Spleen (tissue), 11 donors: ENCODE data around the gene THBS2. TPM values are rescaled to one million over a fixed set of nuclear protein-coding genes. Genes with fewer than 3 reads are reported as not detected.

Experiments
- DNase-seq: peaks from one replicate; pipeline ENCODE4 v3.0.0-alpha.2; 2020
- H3K27ac ChIP-seq, 8 donors: fragments of 200-600 bp; sonication (generic) in 7 of 8; 1 replicate in 4 of 8; 2 replicates in 4 of 8; pipeline versions ENCODE4 v1.5.0 to v1.8.0; 2016 to 2021; ENCODE audit warnings: inconsistent platforms in 4 of 8, mild to moderate bottlenecking in 4 of 8, moderate library complexity in 1 of 8
- H3K27me3 ChIP-seq, 7 donors: fragments of 200-600 bp; sonication (generic) in 6 of 7; replicated peaks in 1 of 7; 1 replicate in 4 of 7; 2 replicates in 3 of 7; pipeline versions ENCODE4 v1.5.0 to v1.8.0; 2016 to 2021; ENCODE audit warnings: inconsistent platforms in 3 of 7, mild to moderate bottlenecking in 1 of 7
- H3K36me3 ChIP-seq, 6 donors: fragments of 200-600 bp; sonication (generic) in 5 of 6; 1 replicate in 4 of 6; 2 replicates in 2 of 6; pipeline versions ENCODE4 v1.5.0 to v1.8.0; 2016 to 2021; ENCODE audit warnings: inconsistent platforms in 2 of 6
- H3K4me1 ChIP-seq, 6 donors: fragments of 200-600 bp; sonication (generic) in 5 of 6; 1 replicate in 3 of 6; 2 replicates in 3 of 6; pipeline versions ENCODE4 v1.5.0 to v1.8.0; 2016 to 2021; ENCODE audit warnings: inconsistent platforms in 3 of 6
- H3K4me3 ChIP-seq, 8 donors: fragments of 200-600 bp; sonication (generic) in 7 of 8; 1 replicate in 4 of 8; 2 replicates in 4 of 8; pipeline versions ENCODE4 v1.5.0 to v1.8.0; 2016 to 2021; ENCODE audit warnings: inconsistent platforms in 4 of 8, mild to moderate bottlenecking in 4 of 8, moderate library complexity in 2 of 8
- H3K9me3 ChIP-seq, 8 donors: fragments of 200-600 bp; sonication (generic) in 7 of 8; 1 replicate in 4 of 8; 2 replicates in 4 of 8; pipeline versions ENCODE4 v1.5.0 to v1.8.0; 2016 to 2021; ENCODE audit warnings: inconsistent platforms in 4 of 8
- POLR2A ChIP-seq, 3 donors: fragments of 450-650 bp; IDR thresholded peaks; one replicate each; pipeline ENCODE4 v1.5.1; 2017; ENCODE audit warnings: antibody characterized with exemption in 3 of 3, mild to moderate bottlenecking in 1 of 3
- POLR2AphosphoS5 ChIP-seq, 3 donors: sonication (generic); formaldehyde crosslinking; IDR thresholded peaks; one replicate each; pipeline ENCODE4 v1.5.1; 2017; ENCODE audit warnings: antibody characterized with exemption in 3 of 3
- WGBS, 5 donors: extraction: QIAGEN DNeasy Blood & Tissue Kit in 3 of 5; methylation state at CpG; one replicate each; pipeline versions ENCODE4 v1.1.5 to v1.1.7; 2013 to 2018; 5-methylcytosine and 5-hydroxymethylcytosine counted together
- intact Hi-C: fragments of 100-400 bp; cut with DNase I; formaldehyde crosslinking; loops from one replicate; pipeline ENCODE4 v1.15.0; 2023; ENCODE audit warnings: low total_unique reads
- polyA plus RNA-seq, 3 donors: library from polyadenylated mRNA; stranded (reverse); fragments of 200-250 nt; gene quantifications; one replicate each; pipeline ENCODE4 v1.2.1, GENCODE V29; 2013
- total RNA-seq, 7 donors: library from RNA; depleted of rRNA in 3 of 7; stranded (reverse); fragments of >200 nt in 3 of 7; fragmentation: NEBNext Ultra II Directional in 4 of 7; extraction: Animal tissue kit (Norgen Biotek cat#: 25700) in 4 of 7; gene quantifications; one replicate each; pipeline versions ENCODE4 v1.1.0 to v1.2.1, GENCODE V29; 2016 to 2021
- TF ChIP-seq, protein P1 (sequence below), 11 experiments: fragments of 200-600 bp in 7 of 11; fragments of 450-650 bp in 4 of 11; sonication (generic) in 4 of 11; IDR thresholded peaks in 8 of 11; conservative IDR thresholded peaks in 3 of 11; 1 replicate in 7 of 11; 2 replicates in 4 of 11; pipeline versions ENCODE4 v1.4.0 to v1.8.0; 2016 to 2021; ENCODE audit warnings: antibody characterized with exemption in 11 of 11, inconsistent platforms in 4 of 11, mild to moderate bottlenecking in 1 of 11
- donor health status: healthy with polysubstance abuse.
- donor health status: DM: no; HTN: no; CAD: no; lungs with moderate emphysema.
- donor health status: DM: no; HTN: no; CAD: no.
- donor health status: Bipolar disorder and iron deficiency.
- donor health status: healthy.
- donor health status: DM: no; HTN: no; CAD: no.
- donor health status: DM: yes; HTN: yes; CAD: no.

THBS2 gene
- total and polyA plus RNA-seq, 10 donors, result 1.2 to 24.9 (median 5.7) TPM

DNA sequence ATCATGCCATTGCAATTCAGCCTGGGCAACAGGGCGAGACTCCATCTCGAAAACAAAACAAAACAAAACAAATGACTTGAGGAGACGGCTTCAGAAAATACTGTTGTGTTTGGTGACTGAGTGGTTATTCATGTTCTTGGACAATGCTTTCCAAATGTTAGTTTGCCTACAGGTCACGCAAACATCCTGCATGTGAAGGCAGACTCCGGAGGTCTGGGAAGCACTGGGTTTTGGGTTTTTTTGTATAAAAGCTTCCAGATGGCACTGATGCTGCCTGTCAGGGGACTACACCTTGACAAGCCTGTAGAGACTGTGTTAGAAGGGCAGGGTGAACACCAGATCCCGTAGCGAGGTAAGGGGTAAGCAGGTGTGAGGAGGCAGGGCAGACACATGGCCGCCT lies 81.7 kb downstream of the THBS2 start:
- DNase-seq, result no peak
- TF ChIP-seq, protein P1, sequence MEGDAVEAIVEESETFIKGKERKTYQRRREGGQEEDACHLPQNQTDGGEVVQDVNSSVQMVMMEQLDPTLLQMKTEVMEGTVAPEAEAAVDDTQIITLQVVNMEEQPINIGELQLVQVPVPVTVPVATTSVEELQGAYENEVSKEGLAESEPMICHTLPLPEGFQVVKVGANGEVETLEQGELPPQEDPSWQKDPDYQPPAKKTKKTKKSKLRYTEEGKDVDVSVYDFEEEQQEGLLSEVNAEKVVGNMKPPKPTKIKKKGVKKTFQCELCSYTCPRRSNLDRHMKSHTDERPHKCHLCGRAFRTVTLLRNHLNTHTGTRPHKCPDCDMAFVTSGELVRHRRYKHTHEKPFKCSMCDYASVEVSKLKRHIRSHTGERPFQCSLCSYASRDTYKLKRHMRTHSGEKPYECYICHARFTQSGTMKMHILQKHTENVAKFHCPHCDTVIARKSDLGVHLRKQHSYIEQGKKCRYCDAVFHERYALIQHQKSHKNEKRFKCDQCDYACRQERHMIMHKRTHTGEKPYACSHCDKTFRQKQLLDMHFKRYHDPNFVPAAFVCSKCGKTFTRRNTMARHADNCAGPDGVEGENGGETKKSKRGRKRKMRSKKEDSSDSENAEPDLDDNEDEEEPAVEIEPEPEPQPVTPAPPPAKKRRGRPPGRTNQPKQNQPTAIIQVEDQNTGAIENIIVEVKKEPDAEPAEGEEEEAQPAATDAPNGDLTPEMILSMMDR (IDR thresholded peaks at IDR 0.05 in 8 of 11, conservative IDR thresholded peaks at IDR 0.05 in 3 of 11), result no peak
- TF ChIP-seq POLR2AphosphoS5 (IDR thresholded peaks at IDR 0.05) (no peak), POLR2A (IDR thresholded peaks at IDR 0.05) (no peak)
- H3K4me3 ChIP-seq, result no peak overlapping the region
- intact Hi-C loops, result no loop called here
- WGBS, 5 donors, result 87 to 93% (median 89%) methylated on average over 8 of the region's 8 CpGs
- H3K4me1 ChIP-seq, result peaks cover 0 to 5% (median 0%) of the 10 kb centered on the region in 6 donors
- peaks cover 0 to 5% (median 0%) of the 10 kb centered on the region in 7 donors for H3K27me3 ChIP-seq
- no peaks in the 10 kb centered on the region for H3K9me3 ChIP-seq
- H3K36me3 ChIP-seq, result no peaks in the 10 kb centered on the region
- H3K27ac ChIP-seq, result peak overlapping the region in 4 of 8 donors; percentile 4 to 53 (median 36)

DNA sequence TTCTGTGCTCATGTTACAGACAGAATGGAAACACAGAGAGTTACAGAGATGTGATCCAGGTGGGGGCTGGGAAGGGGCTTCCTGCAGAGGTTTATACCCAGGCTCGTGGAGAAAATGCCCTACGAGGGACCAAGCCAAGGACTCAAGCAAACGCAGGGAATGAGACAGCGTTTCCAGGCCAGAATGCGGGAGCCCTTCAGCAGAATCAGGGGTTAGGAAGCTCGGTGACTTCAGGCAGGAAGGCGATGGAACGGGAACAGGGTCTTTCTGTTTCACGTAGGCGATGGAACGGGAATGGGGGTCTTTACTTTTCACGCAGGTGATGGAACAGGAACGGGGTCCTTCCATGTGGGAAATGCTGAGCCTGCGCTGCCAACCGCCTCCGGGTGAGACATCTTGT lies 82.6 kb downstream of the THBS2 start:
- TF ChIP-seq POLR2AphosphoS5 (IDR thresholded peaks at IDR 0.05), result no peak
- no peak for TF ChIP-seq POLR2A (IDR thresholded peaks at IDR 0.05)
- TF ChIP-seq, protein P1 (IDR thresholded peaks at IDR 0.05 in 8 of 11, conservative IDR thresholded peaks at IDR 0.05 in 3 of 11), result no peak
- H3K9me3 ChIP-seq, result no peaks in the 10 kb centered on the region
- DNase-seq, result no peak
- no peaks in the 10 kb centered on the region for H3K36me3 ChIP-seq
- H3K27me3 ChIP-seq, result peaks cover 0 to 10% (median 0%) of the 10 kb centered on the region in 7 donors
- 84 to 94% (median 88%) methylated on average over 15 to 16 of the region's 16 CpGs for WGBS, 5 donors
- H3K4me3 ChIP-seq, result no peak overlapping the region
- intact Hi-C loops, result no loop called here
- no peak overlapping the region for H3K27ac ChIP-seq
- peaks cover 0 to 5% (median 0%) of the 10 kb centered on the region in 6 donors for H3K4me1 ChIP-seq

DNA sequence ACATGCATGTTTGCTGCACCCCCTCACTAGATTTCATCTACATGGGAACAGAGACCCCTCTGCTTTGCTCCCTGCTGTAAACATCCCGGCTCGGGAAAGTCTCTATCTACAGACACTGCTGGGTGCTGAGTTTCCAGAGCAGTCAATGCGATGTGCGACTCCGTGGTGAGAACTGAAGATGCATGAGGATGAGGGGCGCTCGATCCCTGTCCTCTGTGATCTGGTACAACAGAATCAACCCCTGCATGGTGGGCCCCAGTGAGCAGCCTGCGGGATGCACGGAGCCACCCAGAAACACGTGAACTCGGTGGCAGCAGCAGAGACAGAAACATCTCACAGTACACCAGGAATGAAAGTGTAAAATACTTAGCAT lies 83.1 kb downstream of the THBS2 start:
- no peak overlapping the region for H3K4me3 ChIP-seq
- H3K36me3 ChIP-seq, result no peaks in the 10 kb centered on the region
- TF ChIP-seq, protein P1 (IDR thresholded peaks at IDR 0.05 in 8 of 11, conservative IDR thresholded peaks at IDR 0.05 in 3 of 11), result no peak
- TF ChIP-seq POLR2A (IDR thresholded peaks at IDR 0.05) (no peak), POLR2AphosphoS5 (IDR thresholded peaks at IDR 0.05) (no peak)
- DNase-seq, result no peak
- WGBS, 5 donors, result 86 to 95% (median 89%) methylated on average over 11 of the region's 11 CpGs
- intact Hi-C loops, result no loop called here
- H3K4me1 ChIP-seq, result peaks cover 0 to 5% (median 0%) of the 10 kb centered on the region in 6 donors
- peaks cover 0 to 10% (median 0%) of the 10 kb centered on the region in 7 donors for H3K27me3 ChIP-seq
- no peaks in the 10 kb centered on the region for H3K9me3 ChIP-seq
- no peak overlapping the region for H3K27ac ChIP-seq

DNA sequence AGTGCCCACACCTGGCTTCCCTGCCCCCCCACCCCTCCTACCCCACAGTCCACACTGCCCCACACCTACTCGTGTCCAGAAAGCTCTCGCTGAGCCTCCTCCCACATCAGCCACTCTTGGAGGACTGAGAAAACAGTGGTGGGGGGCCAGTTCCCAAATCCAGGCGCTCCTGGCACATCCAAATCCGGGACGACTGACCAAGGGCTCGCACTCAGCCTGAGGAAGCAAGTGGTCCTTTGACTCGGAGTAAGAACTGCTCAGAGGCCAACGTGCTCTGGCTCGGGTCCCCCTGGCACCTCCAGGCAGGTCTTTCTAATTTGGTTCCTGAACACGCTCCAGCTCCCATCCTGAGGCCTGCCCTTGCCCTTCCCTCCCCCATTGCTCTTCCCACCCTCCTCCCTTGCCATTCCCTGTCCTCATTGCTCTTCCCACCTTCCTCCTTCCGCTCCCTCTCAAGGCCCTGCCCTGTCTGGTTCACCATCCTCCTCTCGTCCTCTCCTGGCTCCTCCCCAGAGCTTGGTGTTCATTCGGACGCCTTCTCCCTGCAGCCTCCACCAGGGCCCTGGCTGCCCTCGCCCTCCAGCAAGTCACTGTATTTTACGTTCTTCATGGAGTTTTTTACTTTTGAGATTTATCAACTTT lies 83.6 kb downstream of the THBS2 start:
- TF ChIP-seq, protein P1 (IDR thresholded peaks at IDR 0.05 in 8 of 11, conservative IDR thresholded peaks at IDR 0.05 in 3 of 11), result no peak
- TF ChIP-seq POLR2AphosphoS5 (IDR thresholded peaks at IDR 0.05) (no peak), POLR2A (IDR thresholded peaks at IDR 0.05) (no peak)
- WGBS, 5 donors, result 78 to 91% (median 86%) methylated on average over 16 of the region's 16 CpGs
- no peak for DNase-seq
- Histone ChIP-seq H3K4me1 (peaks cover 0 to 5% (median 0%) of the 10 kb centered on the region in 6 donors), H3K9me3 (no peaks in the 10 kb centered on the region), H3K27ac (peak overlapping the region in 4 of 8 donors; percentile 47 to 60 (median 52)), H3K36me3 (no peaks in the 10 kb centered on the region), H3K4me3 (no peak overlapping the region), H3K27me3 (peaks cover 0 to 10% (median 0%) of the 10 kb centered on the region in 7 donors)
- intact Hi-C loops, result no loop called here
